GM19467 (cell line): ENCODE measurements around the gene ARHGAP31.
A peak's percentile ranks its signal among the peaks of the same experiment; 100 is the strongest.

Experiments used
- ATAC-seq: cut with Tn5 transposase; IDR thresholded peaks from one replicate; pipeline ENCODE4 v1.9.1; 2021; ENCODE audit warnings: mild to moderate bottlenecking, moderate library complexity; ENCODE audit not compliant: unreplicated experiment

The ARHGAP31 gene

DNA sequence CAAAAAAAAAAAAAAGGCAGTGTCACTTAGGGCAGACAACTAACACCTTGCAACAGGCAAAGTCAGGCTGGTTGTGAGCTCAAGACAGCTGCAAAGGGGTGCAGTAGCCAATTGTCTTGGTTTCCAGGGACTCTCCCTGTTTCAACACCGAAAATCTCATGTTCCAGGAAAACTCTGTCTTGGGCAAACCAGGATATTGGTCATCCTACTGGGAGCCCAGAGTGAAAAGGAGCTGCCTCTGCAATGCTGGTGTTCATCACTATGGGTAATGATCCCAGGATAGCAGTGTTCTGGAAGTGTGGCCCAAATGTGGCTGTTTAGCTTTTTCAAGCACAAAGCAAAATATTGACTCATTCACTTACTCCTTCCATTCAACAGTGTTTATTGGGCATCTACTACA lies 82.6 kb downstream of the ARHGAP31 start:
- ATAC-seq: no peak

DNA sequence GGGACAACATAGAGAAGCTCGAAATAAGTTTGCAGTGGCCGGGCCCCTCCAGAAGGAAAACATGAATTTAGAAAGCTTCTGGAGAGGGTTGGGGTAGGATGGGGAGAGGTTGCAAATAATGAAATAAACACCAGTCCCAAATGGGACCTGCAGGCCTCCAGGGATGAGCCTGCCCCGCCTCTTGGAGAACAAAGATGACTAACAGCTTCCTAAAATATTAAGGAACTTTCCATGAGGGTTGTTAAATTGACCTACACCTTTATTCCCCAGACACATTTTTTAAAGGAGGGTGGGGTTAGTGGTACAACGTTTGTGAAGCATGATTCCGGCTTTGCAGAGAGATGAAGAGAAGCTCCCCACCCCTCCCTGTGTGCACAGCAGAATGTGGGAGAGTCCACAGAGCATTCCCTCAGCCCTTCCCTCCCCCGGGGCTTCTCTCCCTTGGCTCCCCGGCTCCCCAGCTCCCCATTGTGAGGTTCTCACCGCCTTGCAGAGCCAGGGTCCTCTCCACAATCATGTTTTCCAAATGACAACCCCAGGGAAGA lies 84.1 kb downstream of the ARHGAP31 start:
- ATAC-seq: no peak

DNA sequence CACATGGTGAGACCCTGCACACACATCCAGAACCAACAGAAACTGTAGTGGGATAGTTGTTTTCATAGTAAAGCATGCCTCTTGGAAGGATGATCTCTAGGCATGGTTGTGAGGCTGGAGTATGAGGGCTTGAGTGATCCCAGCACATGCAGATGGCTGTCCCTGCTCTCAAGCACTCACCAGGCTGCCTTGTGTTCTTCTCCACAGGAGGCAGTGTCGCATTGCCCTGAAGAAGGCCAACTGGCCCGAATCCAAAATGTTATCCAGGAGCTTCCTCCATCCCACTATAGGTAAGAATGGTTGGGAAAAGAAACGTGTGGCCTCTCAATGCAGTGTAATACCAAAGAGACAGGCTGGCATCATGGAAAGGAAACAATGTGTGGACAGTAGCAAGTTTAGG lies 86.5 kb downstream of the ARHGAP31 start:
- no peak for ATAC-seq

DNA sequence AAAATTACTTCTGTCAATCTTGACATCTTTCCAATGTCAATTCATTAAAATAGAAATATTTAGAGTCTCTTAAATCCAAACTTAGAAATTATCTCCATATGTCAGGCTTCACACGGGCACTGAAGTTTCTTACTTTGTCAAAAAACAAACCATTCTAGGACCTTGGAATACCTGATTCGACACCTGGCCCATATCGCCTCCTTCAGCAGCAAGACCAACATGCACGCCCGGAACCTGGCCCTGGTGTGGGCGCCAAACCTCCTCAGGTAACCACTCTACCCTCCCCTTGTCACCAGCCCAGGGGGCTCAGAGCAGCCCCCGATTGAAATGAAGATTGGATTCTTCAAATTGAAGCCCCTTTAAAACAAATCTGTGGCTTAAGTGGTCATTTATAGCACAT lies 88.0 kb downstream of the ARHGAP31 start:
- no peak for ATAC-seq

DNA sequence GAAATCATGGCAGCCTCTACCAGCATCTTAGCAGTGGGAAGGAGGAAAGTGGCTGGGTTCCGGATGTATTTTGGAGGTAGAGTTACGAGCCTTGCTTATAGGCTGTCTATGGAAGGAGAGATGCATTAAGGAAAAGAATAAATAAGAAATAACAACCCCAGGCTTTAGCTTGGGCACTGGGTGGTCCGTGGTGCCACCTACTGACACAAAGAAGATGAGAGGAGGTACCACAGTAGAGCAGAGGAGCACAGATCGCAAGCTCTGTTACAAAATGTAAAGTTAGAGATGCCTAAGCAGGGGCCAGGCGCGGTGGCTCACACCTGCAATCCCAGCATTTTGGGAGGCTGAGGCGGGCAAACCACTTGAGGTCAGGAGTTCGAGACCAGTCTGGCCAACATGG lies 94.4 kb downstream of the ARHGAP31 start:
- no peak for ATAC-seq

DNA sequence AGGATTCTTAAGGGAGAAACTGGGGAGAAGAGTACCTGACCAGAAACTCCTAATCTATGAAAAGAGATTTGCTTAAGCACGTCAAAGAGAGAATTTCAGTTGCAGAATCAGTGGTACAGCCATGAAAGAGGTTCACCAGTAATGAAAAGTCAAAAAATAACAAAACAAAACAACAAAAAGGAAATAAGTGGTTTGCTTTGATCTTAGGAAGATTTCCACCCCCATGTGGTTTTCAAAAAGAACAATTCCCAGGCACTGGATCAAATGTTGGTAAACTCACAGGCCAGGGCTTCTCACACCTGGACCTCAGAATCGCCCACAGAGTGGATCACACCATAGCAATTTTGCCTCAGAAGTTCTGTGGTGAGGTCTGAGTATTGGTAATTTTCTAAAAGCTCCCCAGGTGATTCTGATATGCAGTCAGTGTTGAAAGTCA lies 101.8 kb downstream of the ARHGAP31 start:
- ATAC-seq: peak; percentile 56

DNA sequence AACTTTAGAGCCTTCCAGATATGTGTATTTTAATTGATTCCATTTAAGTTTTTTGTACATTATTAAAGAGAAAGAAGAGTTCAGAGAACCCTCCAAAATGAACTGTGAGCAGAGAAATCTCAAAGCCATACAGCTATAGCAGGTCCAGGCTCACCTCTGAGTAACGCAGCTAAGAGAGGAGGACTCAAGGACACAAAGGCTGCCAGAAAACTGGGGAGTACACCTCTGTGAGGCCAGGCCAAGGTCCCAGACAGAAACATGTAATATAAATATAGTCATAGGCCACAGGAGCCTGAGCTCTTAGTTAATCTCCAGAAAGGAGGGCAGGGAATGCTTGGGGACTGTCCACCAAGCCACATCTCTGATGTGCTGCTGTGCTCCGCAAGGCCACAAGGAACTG lies 102.7 kb downstream of the ARHGAP31 start:
- no peak for ATAC-seq

DNA sequence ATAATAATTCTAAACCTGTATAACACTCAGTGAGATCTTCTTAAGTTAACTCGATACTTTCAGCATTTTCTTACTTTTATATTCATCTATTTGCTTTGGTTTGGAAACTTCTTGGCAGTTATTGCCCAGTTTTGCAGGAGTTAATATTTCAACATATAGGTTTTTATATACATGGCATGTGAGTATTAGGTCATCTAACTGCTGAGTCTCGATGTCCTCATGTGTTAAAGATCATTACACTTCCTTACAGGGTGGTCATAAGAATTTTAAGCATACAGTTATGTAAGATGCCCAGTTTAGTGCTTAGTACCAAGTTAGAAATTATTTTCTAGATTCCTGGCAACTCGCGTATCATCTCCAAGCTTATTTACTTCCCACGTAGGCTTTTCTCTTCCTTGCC lies 106.3 kb downstream of the ARHGAP31 start:
- ATAC-seq: no peak

DNA sequence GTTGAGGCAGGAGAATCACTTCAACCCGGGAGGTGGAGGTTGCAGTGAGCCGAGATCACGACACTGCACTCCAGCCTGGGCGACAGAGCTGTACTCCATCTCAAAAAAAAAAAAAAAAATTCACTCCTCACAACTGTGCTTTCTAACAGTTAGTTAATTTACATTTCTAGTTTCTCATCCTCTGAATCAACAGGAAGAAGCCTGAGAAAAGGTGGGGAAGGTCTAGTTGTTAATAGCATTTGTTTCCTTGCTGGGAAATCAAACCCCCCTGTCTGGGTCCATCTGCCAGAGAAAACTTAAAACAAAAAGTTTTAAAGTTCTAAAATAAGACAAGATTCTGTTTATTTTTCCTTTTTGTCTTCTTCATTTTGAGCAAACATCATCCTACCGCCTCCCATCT lies 106.9 kb downstream of the ARHGAP31 start:
- ATAC-seq: no peak

DNA sequence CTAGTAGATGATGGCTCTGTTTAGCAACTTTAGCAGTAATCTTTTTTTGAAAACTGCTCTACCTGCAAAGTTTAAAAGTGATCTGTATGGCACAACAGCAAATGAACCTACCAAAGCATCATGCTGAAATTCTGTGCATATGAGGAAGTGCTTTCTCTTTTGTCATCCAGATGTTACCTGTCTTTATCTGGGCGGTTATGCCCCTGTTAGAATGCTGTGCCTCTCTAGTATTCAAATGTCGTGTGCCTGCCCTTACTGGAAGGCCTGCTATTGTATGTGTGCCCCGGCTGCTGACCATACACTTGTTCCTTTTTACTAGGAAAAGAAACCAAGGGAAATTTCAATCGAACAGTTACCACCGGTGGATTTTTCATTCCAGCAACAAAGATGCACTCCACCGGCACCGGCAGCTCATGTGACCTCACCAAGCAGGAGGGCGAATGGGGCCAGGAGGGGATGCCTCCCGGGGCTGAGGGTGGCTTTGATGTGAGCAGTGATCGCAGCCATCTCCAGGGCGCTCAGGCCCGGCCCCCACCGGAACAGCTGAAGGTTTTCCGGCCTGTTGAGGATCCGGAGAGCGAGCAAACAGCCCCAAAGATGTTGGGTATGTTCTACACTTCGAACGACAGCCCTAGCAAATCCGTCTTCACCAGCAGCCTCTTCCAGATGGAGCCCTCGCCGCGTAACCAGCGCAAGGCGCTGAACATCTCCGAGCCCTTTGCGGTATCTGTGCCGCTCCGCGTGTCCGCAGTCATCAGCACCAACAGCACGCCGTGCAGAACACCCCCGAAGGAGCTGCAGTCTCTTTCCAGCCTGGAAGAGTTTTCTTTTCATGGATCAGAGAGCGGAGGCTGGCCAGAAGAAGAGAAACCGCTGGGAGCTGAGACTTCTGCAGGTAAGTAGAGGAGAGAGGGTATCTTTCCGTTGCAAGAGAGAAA lies 107.6 kb downstream of the ARHGAP31 start:
- no peak for ATAC-seq

DNA sequence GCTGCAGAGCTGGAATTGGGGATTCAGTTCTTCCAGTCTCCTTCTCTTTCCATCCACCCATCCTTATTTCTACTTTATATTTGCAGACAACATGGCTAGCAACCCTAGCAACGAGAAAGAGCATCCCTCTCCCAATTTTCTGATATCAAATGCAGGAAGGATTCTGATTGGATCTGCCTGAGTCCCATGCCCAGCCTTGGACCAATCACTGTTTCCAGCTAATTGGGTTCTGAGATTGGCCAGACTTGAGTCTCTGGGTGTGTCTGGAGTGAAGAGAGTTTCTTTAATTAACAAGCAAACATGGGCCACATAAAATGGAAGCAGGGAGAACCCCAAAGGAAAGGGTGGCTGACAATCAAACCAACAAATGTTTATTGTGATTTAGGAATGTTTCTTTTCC lies 108.6 kb downstream of the ARHGAP31 start:
- no peak for ATAC-seq

DNA sequence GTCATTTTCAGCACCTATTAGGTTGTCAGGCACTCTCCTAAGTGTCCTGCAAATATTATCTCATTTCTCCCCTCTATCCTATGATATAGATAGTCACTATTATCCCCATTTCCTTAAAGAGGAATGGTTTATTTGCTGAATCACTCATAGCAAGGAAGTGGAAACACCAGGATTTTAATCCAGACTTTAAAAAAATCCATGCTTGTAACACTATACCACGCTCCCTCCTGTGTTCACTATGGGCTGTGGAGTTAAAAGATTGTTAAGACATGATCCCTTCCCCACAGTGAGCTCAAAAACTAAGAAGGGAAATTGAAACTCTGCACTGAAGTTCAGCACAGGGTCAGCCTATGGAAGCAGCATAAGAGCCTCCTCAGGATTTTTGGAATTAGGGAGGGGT lies 109.0 kb downstream of the ARHGAP31 start:
- no peak for ATAC-seq

DNA sequence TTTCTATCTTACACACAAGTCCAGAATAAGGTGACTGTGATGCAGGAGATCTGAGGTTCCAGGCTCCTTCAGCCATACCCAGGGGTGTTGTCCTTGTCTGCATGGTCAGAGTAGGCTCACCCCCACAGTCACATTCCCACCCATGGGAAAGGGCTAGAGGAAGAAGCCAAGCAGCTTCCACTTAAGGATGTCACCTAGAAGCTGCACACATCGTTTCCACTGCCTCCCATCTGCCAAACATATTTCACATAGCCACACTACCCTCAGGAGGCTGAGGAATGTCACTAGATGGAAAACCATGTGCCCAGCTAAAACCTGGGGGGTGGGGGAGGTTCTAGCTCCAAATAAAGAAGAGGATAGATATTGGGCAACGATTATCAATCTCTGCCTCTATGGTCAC lies 111.1 kb downstream of the ARHGAP31 start:
- no peak for ATAC-seq

DNA sequence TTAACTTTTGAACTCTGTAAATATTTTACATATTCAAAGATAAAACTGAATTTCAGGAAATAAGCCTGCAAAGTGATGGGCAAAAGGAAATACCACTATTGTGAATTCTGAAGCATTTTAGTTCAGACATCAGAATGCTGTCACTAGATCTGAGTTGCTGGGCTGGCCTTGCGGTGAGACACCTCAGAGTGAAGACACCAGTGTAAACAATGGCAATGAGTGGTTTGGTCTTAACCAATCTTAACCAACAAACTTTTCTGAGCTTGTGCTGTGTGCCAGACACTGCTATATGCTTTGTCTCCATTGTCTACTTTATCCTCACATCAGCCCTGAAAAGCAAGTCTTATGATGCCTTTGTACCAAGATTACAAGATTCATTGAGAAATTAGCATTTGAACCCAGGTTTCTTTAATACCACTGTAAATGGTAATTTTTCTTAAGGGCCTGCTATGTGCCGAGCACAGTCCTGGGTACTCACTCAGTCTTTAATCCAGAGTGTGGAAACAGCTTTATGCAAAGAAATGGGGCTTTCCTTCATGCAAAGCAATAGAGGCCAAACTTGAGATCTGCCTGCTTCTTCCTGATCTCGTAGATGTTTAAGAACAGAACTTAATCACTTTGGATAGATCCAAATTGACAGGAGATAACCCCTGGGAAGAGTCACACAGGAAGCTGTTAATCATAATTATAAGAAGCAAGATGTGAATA lies 114.2 kb downstream of the ARHGAP31 start:
- no peak for ATAC-seq

DNA sequence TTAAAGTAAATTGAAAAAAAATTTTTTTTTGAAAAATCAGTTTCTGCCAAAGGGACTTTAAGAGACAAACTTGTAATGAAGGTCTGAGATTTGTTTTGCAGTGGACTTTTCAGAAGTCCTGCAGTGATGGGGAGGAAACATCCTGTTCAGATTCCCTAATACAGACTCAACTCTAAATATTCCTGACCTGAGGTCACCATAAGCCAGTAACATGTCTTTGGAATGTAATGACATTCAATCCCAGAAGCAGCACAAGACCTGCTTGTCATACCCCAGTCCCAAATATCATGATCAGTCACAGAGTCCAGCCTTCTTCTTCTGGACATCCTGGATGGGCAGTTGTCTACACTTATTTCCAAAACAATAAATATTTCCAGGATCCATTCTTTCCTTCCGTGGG lies 115.7 kb downstream of the ARHGAP31 start:
- no peak for ATAC-seq

DNA sequence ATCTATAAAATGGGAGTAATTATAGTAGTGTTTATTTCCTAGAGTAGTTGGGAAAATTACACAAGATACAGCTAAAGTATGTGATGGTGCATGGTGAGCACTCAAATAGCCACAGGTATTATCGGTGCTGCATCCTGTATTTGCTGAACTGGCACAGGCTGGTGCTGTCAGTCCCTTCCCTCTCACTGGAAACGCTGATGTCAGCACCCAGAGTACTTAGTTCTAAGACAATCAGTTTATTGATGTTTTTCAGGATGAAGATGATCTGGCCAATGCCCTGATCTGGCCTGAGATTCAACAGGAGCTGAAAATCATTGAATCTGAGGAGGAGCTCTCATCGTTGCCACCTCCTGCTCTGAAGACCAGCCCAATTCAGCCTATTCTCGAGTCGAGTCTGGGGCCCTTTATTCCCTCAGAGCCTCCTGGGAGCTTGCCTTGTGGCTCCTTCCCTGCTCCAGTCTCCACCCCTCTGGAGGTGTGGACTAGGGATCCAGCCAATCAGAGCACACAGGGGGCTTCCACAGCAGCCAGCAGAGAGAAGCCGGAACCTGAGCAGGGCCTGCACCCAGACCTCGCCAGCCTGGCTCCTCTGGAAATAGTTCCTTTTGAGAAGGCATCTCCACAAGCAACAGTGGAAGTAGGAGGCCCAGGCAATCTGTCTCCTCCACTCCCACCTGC lies 119.6 kb downstream of the ARHGAP31 start:
- no peak for ATAC-seq

DNA sequence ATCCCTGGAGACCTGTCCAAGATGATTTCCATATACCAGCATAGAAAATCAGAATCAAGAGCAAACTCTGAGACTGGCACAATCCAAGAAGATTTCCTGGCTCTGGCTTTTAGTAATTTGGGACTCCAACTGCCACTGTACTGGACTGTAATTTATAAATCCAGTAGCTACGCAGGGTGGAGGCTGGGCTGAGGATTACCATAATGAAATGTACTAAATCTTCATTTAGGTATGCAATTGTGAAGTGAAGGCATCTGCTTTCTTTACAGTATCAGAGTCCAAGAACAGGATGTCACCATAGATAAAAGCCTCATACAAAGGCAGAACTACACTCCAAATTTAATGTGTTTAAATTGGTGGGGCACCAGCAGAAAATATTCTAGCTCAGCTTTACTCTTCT lies 122.7 kb downstream of the ARHGAP31 start:
- ATAC-seq: no peak

DNA sequence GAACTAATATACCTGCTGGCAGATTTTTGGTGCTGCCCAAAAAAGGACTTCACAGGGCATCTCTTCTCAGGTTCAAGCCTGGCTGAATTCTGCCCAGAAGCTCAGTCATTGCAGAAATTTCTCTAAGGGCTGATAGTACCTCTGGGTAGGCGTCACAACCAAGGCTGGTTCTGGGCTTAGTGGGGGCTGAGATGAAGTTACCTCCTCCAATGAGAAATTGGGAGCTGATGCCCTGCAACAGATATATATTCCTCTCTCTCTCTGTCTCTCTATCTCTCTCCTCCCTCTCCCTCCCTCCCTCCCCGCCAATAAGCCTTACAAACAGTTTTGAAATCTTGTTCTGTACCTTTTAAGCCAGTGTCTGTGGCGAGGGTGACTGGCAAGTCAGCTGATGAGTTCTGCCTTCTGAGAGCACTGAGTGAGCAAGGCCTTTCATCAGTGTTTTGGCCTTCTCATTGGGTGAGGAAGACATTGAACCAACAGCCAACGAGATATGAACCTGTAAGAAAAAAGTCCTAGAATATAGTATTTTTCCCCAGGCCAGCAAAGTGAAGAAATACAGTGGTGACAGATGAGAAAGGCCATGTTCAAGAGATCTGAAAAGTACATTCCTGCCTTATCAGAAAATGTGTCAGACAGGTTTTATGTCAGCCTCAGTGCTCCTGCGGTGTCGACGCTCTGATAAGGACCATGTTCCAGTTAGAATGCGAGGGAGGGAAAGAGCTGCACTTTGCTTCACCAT lies 123.8 kb downstream of the ARHGAP31 start:
- no peak for ATAC-seq

DNA sequence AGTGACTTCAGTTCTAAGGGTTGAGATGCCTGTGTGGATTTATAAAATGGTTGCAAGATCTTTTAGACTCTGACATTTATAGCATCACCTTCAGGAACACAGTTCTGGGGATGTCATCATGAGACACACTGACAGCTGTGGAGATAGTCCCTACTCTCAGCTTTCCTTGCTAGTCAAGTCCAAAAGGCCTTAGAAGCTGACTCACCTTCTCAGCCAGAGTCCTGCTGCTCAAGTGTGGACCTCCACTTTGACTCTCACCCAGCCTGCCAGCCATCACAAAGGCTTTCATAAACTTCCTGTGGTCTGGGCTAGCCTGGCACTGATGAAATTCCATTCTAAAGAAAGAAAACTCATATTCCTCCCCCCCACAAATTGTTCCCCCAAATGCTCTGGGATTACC lies 124.5 kb downstream of the ARHGAP31 start:
- no peak for ATAC-seq

DNA sequence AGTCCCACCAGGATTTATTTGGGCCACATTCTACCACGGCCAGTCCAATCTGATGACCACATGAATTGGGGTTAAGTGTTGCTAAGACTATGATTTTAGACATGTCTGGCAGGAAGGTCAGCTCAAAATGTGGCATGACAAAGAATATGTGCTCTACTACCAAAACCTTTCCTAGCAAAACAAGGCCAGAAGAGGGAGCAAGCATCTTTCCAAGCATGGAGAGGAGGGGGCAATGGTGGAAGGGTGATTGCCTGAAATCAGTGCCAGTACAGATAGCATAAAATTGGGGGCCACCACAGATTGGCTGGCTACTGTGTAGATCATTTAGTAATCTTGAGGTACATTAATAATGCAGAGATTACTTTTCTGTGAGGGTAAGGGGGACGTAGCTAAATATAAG lies 126.0 kb downstream of the ARHGAP31 start:
- ATAC-seq: no peak

DNA sequence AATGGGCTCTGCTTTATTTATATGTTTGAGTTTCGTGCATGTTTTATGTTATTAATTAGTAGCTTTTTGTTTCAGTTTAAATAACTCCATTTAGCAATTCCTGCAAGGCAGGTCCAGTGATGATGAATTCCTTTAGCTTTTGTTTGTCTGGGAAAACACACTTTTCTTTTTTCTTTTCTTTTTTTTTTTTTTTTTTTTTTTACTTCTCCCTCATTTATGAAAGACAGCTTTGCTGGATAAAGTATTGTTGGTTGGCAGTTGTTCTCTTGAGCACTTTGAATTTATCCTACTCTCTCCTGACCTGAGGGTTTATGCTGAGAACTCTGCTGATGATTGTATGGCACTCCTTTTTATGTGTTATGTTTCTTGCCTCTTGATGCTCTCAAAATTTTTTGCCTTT lies 133.5 kb downstream of the ARHGAP31 start:
- ATAC-seq: no peak
